GM21619 (cell line): ENCODE results near the gene TBX10.
"Not testable (repeated sequence)": the region's sequence is repeated elsewhere in the genome, so short reads cannot be mapped to it uniquely, and the experiment has no call there.

Source experiments
- ATAC-seq: cut with Tn5 transposase; IDR thresholded peaks from one replicate; pipeline ENCODE4 v1.9.1; 2021; ENCODE audit not compliant: unreplicated experiment

TBX10 gene

DNA sequence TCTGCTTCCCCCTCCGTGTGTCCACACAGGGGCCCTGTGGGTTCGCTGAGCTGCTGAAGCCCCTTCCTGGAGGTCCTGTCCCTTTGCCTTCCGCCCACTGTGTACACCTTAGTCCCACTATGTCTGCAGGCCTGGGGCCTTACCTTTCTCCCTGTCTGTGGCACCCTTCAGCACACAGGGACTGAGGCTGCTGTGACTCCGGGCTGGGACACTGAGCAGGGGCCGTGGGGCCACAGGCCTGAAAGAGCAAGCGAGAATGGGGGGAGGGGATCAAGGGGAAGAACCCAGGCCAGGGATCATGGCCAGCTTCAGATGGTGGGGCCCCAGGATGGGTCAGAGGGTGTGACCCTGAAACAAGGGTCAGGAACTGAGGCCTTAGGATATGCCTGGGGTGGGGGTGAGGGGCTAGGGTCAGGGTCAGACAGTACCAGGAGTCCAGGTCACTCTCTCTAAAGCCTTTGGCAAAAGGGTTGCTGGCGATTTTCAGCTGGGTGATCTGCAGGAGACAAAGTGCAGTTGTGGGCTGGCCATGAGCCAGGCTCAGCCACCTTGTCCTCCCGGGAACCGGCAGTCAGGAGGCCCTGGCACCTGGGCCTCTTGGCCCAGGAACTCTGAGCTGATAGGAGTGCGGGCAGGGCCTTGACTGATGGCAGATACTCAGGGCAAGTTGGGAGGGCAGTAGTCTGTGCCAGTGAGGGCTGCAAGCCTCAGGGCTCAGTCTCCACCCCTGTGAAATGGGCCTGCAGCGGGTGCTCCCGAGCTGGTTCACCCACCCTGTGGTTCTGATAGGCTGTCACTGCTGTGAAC lies 7.2 kb downstream of the TBX10 start:
- ATAC-seq: no peak

DNA sequence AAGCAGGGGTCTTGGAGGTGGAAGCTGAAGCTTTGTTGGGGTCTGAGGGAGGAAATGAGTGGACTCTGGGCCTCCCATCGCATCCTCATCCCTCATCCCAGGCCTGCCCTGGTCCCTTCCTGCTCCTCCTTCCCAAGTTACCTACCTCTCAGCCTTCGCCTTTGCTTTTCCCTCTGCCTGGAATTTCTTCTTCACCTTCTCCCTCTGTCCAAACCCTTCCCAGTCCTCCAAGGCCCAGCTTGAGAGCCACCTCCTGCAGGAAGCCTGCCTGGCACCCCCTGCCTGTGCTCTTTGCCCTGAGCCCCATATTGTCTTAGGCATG lies 7.7 kb downstream of the TBX10 start:
- ATAC-seq: no peak

DNA sequence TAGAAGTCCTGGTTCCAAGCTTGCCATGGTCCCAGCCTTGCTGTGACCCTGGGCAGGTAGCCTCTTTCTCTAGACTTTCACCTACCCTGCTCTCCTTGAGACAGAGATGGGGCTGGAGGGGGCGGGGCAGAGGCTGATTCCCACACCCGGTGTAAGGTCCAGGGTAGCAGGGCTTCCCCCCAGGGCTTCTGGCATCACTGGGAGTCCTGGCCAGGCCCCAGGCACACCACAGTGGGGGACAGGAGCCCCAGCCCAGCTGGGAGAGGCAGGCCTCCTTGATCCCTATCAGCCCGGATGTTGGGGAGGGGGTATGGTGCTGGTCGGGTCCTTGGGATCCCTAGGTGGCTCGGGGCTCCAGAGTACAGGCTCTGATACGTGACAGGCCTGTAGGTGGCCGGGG lies 8.2 kb downstream of the TBX10 start:
- ATAC-seq: no peak

DNA sequence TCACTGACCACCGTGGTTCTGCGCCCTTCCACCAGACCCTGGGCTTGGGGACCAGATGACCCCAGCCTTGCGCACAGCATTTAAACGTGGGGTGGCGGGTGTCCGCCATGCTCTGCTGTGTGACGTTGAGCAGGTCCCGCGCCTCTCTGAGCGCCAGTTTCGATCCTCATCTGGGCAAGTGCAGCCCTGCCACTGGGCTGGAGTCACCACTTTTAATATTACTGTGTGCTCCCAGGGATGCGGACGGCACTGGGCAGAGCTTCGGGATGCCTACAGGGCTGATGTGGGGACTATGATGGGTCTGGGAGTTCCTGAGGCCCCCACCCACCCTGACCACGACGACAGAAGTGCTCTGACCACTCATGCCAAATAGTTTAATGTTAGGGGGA lies 8.6 kb downstream of the TBX10 start:
- ATAC-seq: no peak

DNA sequence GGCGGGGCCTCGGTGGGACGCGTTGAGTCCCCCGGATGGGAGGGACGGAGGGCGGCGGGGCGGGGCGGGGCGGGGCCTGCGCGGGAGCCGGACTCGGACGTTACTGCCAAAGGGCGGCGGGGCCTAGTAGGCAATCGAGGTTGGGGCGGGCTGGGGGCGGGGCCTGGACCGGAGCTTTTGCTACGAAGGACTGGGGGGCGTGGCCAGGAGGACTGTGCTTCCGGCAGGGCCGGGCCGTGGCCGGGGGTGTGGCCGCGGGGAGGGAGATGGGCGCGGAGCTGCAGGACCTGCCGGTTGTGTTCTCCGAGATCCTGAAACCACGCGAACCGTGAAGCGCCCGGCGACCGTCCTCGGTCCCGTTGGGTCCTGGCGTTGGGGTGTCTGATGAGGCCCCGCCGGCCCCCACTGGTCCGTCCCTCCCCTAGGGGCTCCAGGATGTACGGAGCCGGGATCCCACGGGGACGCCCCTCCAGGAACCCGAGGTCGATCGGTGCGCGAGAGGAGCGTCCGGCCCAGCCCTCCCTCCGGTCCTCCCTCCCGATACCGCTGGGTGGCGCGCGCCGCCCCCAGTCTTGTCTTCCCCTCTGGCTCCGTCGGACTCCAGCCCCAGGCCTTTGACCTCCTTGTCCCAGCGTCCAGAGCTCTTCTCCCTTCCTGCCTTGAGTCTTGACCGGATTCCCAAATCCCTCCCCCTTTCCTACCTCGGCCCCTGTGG lies 9.2 kb downstream of the TBX10 start:
- ATAC-seq: peak; percentile 63

DNA sequence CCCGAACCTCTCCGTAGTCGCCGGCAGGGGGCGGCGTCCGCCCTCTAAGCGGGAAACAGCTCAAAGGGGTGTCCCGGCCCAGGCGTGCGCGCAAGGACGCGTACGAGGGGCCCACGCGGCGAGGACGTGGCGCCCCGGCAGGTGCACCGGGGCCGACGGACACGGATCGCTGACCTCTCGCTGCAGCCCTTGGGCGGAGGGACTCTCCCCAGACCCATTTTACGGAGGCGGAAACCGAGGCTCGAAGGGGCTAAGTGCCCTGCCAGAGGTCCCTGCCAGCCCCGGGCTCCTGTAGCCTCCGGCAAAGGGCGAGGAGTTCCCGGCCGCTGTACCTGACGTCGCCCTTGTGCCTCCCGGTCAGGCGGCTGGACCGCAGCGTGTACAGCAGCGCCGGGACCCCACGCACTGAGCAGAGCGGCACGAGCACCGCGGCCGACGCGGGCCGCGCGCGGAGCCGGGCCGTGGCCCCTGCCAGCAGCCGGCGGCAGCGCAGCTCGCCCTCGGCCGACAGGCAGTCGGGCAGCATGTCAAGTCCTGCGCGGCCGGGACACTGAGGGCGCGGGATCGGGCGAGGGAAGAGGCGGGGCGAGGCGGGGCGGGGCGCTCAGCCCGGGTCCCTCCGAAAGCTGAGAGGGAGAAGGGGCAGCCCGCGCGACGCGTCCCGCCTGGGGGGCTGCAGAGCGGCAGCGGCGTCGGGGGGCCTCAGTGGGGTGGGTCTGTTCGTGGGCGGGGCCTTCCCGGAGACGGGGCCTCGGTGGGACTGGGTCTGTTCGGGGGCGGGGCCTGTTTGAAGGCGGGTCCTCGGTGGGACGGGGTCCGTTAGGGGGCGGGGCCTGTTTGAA lies 10.0 kb downstream of the TBX10 start, which contains the start of gene NUDT8:
Gene NUDT8, minus strand, starts transcription at position 552 of the 842 bp plus-strand sequence. Its CDS starts 26 bp downstream, at position 526.
- ATAC-seq: peak; percentile 41

DNA sequence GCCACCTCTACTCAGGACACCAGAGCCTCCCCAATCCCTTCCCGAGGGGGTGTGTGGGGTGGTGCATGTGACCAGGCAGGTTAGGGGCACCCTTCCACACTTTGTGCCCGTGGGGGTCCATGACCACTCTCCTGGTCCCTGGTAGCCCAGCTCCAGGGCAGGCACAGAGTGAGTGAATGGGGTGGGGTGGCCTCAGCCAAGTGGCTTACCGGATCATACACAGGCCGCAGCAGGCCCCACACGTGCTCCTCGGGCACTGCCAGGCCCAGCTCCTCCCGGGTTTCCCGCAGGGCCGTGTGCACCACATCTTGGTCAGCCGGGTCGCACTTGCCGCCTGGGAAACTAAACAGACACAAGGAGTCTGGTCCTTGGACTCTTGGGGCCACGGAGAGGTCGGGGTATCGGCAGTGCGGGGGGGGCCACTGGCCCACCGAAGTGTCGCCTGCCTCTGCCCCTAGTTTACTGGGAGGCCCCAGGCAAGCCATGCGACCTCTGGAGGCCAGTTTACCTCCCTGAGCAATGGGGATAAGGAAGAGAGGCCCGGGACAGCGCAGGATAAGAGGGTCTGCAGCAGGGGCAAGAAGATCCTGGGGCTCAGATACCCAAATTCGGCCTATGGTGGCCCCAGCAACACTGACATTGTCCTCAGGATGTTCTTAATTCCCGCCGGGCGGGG lies 10.7 kb downstream of the TBX10 start:
- ATAC-seq: no peak

DNA sequence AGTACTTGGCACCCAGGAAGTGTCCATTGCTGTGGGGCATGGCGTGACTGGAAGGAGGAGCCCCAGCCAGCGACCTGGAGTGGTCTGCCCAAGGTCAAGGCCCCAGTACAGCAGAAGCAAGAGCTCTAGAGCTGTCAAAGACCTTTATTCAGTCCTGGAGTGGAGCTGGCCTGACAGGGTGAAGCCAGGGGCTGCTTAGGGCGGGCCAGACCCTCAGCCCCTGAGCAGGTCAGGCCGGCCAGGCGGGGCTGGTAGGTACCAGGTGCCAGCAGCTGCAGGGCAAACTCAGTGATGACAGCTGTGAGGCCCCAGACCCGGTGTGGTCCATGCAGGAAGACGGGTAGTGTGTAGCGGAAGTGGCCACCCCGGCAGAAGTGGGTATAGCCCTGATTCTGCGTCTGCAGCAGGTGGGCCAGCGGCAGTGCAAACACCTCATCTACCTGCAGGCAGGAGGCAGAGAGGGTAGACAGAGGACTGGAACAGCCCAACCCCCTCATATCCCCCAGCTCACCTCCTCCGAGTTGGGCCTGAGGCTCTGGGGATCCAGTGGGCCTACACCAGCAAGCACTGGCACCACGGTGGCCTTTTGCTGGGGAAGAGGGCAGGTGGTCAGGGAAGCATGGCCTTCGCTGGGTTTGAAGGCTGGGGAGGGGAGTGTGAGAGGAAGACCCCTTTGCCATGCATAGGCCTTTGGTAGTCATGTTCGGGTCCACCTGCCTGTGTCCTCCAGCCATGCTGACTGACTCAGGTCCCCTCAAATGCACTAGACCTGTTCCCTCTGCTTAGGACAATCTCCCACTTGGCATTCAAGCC lies 11.5 kb downstream of the TBX10 start:
- ATAC-seq: no peak

DNA sequence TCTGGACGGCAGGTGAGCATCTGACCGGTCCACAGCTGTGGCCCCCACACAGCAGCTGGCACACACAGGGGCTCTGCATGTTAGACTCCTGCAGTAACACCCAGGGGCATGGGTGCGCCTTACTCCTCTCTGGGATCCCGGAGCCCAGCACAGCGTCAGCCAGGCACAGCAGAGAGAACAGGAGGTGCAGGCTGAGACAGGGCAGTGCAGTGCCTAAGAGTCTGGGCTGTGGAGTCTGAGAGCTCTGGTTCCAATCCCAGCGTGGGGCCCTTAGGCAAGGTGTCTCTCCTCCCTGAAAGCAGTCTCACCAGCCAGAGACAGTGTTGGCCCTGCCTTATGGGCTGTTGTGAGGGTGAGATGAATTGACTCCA lies 12.1 kb downstream of the TBX10 start:
- ATAC-seq: no peak

DNA sequence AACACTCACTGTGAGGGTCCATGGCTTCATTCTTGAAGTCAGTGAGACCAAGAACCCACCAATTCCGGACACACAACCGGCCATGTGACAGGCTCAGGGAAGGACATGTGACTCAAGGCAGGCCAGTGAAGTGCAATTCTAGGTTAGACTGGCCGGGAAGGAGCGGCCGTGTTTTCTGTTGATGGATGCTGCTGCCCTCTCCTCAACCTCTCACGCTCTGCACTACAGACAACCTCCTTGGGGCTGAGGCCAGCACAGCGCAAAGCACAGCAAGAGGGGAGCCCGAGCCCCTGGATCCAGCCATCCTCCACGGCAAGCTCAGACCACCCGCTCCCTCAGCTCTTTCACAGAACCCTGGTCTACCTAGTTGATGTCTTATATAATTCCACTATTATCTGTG lies 12.6 kb downstream of the TBX10 start:
- ATAC-seq: no peak

DNA sequence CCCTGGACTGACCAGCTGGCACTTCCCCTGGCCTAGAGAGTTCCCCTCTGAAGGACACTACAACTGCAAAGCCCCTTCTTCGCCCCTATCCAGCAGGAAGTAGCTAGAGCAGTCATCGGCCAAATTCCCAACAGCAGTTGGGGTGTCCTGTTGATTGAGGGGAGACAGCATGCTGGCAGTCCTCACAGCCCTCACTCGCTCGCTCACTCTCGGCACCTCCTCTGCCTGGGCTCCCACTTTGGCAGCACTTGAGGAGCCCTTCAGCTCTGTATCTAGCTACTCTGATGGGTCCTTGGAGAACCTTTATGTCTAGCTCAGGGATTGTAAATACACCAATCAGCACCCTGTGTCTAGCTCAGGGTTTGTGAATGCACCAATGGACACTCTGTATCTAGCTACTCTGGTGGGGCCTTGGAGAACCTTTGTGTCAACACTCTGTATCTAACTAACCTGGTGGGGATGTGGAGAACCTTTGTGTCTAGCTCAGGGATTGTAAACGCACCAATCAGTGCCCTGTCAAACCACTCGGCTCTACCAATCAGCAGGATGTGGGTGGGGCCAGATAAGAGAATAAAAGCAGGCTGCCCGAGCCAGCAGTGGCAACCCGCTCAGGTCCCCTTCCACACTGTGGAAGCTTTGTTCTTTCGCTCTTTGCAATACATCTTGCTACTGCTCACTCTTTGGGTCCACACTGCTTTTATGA lies 13.3 kb downstream of the TBX10 start:
- ATAC-seq: not testable (repeated sequence)

DNA sequence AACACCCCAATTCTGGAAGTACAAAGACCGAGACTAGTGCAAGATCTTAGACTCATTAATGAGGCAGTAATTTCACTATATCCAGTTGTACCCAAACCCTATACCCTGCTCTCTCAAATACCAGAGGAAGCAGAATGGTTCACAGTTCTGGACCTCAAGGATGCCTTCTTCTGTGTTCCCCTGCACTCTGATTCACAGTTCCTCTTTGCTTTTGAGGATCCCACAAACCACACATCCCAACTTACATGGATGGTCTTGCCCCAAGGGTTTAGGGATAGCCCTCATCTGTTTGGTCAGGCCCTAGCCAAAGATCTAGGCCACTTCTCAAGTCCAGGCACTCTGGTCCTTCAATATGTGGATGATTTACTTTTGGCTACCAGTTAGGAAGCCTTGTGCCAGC lies 15.8 kb downstream of the TBX10 start:
- not testable (repeated sequence) for ATAC-seq

DNA sequence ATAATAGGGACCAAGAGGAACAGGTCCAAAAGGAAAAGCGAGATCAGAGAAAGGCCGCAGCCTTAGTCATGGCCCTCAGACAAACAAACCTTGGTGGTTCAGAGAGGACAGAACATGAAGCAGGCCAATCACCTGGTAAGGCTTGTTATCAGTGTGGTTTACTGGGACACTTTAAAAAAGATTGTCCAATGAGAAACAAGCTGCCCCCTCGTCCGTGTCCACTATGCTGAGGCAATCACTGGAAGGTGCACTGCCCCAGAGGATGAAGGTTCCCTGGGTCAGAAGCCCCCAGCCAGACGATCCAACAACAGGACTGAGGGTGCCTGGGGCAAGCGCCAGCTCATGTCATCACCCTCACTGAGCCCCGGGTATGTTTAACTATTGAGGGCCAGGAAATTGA lies 16.7 kb downstream of the TBX10 start:
- ATAC-seq: not testable (repeated sequence)

DNA sequence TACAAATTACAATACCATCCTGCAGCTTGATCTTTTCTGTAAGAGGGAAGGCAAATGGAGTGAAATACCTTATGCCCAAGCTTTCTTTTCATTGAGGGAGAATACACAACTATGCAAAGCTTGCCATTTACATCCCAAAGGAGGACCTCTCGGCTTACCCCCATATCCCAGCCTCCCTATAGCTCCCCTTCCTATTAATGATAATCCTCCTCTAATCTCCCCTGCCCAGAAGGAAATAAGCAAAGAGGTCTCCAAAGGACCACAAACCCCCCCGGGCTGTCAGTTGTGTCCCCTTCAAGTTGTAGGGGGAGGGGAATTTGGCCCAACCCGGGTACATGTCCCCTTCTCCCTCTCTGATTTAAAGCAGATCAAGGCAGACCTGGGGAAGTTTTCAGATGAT lies 17.6 kb downstream of the TBX10 start:
- ATAC-seq: not testable (repeated sequence)

DNA sequence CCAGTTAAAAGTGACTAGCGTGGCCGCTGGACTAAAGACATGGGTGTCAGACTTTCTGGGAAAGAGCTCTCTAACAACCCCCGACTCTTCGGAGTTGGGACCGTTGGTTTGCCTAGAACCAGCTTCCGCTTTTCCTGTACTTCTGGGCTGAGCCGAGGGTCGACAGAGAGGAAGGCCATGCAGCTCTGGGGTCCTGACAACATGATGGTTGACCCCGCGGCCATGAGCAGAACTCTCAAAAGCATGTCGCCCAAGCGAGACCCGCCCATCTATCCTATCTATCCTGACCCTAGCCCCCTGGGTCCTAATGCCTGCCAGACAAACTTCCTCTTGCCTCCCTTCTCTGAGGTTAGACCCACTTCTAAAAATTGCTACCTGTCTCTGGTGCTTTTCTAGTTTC lies 18.9 kb downstream of the TBX10 start:
- not testable (repeated sequence) for ATAC-seq

DNA sequence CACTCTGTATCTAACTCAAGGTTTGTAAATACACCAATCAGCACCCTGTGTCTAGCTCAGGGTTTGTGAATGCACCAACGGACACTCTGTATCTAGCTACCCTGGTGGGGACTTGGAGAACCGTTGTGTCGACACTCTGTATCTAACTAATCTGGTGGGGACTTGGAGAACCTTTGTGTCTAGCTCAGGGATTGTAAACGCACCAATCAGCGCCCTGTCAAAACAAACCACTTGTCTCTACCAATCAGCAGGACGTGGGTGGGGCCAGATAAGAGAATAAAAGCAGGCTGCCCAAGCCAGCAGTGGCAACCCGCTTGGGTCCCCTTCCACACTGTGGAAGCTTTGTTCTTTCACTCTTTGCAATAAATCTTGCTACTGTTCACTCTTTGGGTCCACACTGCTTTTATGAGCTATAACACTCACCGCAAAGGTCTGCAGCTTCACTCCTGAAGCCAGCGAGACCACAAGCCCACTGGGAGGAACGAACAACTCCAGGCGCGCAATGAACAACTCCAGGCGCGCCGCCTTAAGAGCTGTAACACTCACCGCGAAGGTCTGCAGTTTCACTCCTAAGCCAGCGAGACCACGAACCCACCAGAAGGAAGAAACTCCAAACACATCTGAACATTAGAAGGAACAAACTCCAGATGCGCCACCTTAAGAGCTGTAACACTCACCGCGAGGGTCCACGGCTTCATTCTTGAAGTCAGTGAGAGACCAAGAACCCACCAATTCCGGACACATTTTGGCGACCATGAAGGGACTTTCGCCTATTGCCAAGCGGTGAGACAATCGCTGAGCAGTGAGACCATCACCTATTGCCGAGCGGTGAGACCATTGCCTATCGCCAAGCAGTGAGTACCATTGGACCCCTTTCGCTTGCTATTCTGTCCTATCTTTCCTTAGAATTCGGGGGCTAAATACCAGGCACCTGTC lies 19.6 kb downstream of the TBX10 start:
- not testable (repeated sequence) for ATAC-seq

DNA sequence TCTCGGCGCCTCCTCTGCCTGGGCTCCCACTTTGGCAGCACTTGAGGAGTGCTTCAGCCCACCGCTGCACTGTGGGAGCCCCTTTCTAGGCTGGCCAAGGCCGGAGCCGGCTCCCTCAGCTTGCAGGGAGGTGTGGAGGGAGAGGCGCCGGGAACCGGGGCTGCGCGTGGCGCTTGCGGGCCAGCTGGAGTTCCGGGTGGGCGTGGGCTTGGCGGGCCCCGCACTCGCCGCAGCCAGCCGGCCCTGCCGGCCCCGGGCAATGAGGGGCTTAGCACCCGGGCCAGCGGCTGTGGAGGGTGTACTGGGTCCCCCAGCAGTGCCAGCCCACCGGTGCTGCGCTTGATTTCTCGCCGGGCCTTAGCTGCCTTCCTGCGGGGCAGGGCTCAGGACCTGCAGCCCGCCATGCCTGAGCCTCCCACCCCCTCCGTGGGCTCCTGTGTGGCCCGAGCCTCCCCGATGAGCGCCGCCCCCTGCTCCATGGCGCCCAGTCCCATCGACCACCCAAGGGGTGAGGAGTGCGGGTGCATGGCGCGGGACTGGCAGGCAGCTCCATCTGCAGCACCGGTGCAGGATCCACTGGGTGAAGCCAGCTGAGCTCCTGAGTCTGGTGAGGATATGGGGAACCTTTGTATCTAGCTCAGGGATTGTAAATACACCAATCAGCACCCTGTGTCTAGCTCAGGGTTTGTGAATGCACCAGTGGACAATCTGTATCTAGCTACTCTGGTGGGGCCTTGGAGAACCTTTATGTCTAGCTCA lies 20.5 kb downstream of the TBX10 start:
- ATAC-seq: not testable (repeated sequence)
